HFFc6 (cell line): ENCODE results near the gene HTRA3. TPM values are rescaled to one million over a fixed set of nuclear protein-coding genes. Genes with fewer than 3 reads are reported as not detected.

ENCODE experiments used
- DNase-seq: peaks from one replicate; pipeline ENCODE4 v3.0.0-alpha.2; 2018
- H3K27ac Mint-ChIP-seq: 2 replicates; pipeline ENCODE4 v1.8.0; 2020; ENCODE audit warnings: mild to moderate bottlenecking, mixed read lengths
- H3K27me3 Mint-ChIP-seq: 2 replicates; pipeline ENCODE4 v1.8.0; 2021; ENCODE audit warnings: mild to moderate bottlenecking, moderate library complexity, mixed read lengths; ENCODE audit not compliant: insufficient read depth
- H3K36me3 Mint-ChIP-seq: 2 replicates; pipeline ENCODE4 v1.8.0; 2021; ENCODE audit warnings: low read depth, mixed read lengths
- H3K4me1 Mint-ChIP-seq: 2 replicates; pipeline ENCODE4 v1.8.0; 2020; ENCODE audit warnings: low read depth, mixed read lengths
- H3K4me3 Mint-ChIP-seq: 2 replicates; pipeline ENCODE4 v1.8.0; 2020; ENCODE audit warnings: mild to moderate bottlenecking, moderate library complexity, mixed read lengths
- H3K9me3 Mint-ChIP-seq: 2 replicates; pipeline ENCODE4 v1.8.0; 2020; ENCODE audit warnings: mild to moderate bottlenecking, mixed read lengths
- CTCF ChIP-seq: fragments of 200-600 bp; sonication (generic); IDR thresholded peaks from 2 replicates; pipeline ENCODE4 v1.5.0; 2021; ENCODE audit warnings: antibody characterized with exemption, mild to moderate bottlenecking
- total RNA-seq, 6 experiments: library from RNA; stranded (reverse); fragmentation: NEBNext Ultra II Directional; extraction: Animal tissue kit (Norgen Biotek cat#: 25700); gene quantifications; 2 replicates in 1 of 6; 3 replicates in 5 of 6; pipeline ENCODE4 v1.2.3, GENCODE V29; 2021

HTRA3 gene
- total RNA-seq, 6 experiments from 2014 or later: 4.2 to 7.0 (median 4.8) TPM

- Mint-ChIP-seq H3K27me3 (no peaks in the 10 kb centered on the region; the same call in none of the 2 replicates), H3K4me3 (peak overlapping the region; percentile 30), H3K4me1 (peaks cover 49% of the 10 kb centered on the region), H3K9me3 (no peaks in the 10 kb centered on the region), H3K36me3 (no peaks in the 10 kb centered on the region), H3K27ac (peak overlapping the region; percentile 98)
- TF ChIP-seq CTCF: no peak
- no peak for DNase-seq
These were observed 10.0 kb downstream of the HTRA3 start for GRCh38 chr4:8279321-8280157.

- Mint-ChIP-seq H3K4me1 (peaks cover 41% of the 10 kb centered on the region), H3K27ac (no peak overlapping the region), H3K36me3 (no peaks in the 10 kb centered on the region), H3K27me3 (no peaks in the 10 kb centered on the region; the same call in none of the 2 replicates), H3K4me3 (no peak overlapping the region), H3K9me3 (no peaks in the 10 kb centered on the region)
- no peak for TF ChIP-seq CTCF
- no peak for DNase-seq
These were observed 10.8 kb downstream of the HTRA3 start for GRCh38 chr4:8280158-8280875.

GRCh38 chr4:8280876-8281440 is 11.4 kb downstream of the HTRA3 start:
- Mint-ChIP-seq H3K27me3 (no peaks in the 10 kb centered on the region; the same call in none of the 2 replicates), H3K27ac (no peak overlapping the region), H3K9me3 (no peaks in the 10 kb centered on the region), H3K36me3 (no peaks in the 10 kb centered on the region), H3K4me3 (no peak overlapping the region), H3K4me1 (peaks cover 36% of the 10 kb centered on the region)
- DNase-seq: no peak
- TF ChIP-seq CTCF: no peak

- H3K27ac Mint-ChIP-seq: no peak overlapping the region
- TF ChIP-seq CTCF: no peak
- H3K4me1 Mint-ChIP-seq: peaks cover 29% of the 10 kb centered on the region
- peak; percentile 43 for DNase-seq
- no peaks in the 10 kb centered on the region for H3K36me3 Mint-ChIP-seq
- H3K9me3 Mint-ChIP-seq: no peaks in the 10 kb centered on the region
- no peak overlapping the region for H3K4me3 Mint-ChIP-seq
- no peaks in the 10 kb centered on the region; the same call in 1 of the 2 replicates for H3K27me3 Mint-ChIP-seq
These were observed 12.1 kb downstream of the HTRA3 start for GRCh38 chr4:8281519-8282133.

GRCh38 chr4:8282134-8282641 is 12.6 kb downstream of the HTRA3 start:
- no peaks in the 10 kb centered on the region for H3K36me3 Mint-ChIP-seq
- no peaks in the 10 kb centered on the region for H3K9me3 Mint-ChIP-seq
- peaks cover 27% of the 10 kb centered on the region for H3K4me1 Mint-ChIP-seq
- no peak for TF ChIP-seq CTCF
- no peak overlapping the region for H3K4me3 Mint-ChIP-seq
- no peak for DNase-seq
- H3K27ac Mint-ChIP-seq: no peak overlapping the region
- H3K27me3 Mint-ChIP-seq: no peaks in the 10 kb centered on the region; the same call in 1 of the 2 replicates
